Keratinocyte (primary cell): ENCODE results near the gene MAP3K14. TPM values are rescaled to one million over a fixed set of nuclear protein-coding genes. Genes with fewer than 3 reads are reported as not detected.

Experiments used
- DNase-seq: peaks from one replicate; pipeline ENCODE4 v3.0.0-alpha.2; 2011; ENCODE audit warnings: low read depth, missing footprints, low spot score
- FAIRE-seq: peaks from 2 replicates; lab custom pipeline; 2011; peaks lifted over from hg19 to GRCh38; lab: Jason Lieb, UNC
- H2AFZ ChIP-seq: 2 replicates; pipeline ENCODE4 v1.6.0; 2012; ENCODE audit warnings: low read length, control low read depth, inconsistent platforms; ENCODE audit not compliant: control insufficient read depth
- H3K27ac ChIP-seq: 2 replicates; pipeline ENCODE4 v1.5.1; 2011; ENCODE audit warnings: low read length; ENCODE audit not compliant: control insufficient read depth, insufficient read depth
- H3K27me3 ChIP-seq: 3 replicates; pipeline ENCODE4 v1.6.0; 2011; ENCODE audit warnings: low read length; ENCODE audit not compliant: control insufficient read depth, insufficient read depth; ENCODE audit errors: extremely low read depth
- H3K36me3 ChIP-seq, 2 experiments: 2 replicates in 1 of 2; 3 replicates in 1 of 2; pipeline ENCODE4 v1.5.1; 2011; ENCODE audit warnings: low read length in 2 of 2, mild to moderate bottlenecking in 1 of 2; ENCODE audit not compliant: control insufficient read depth in 2 of 2, insufficient read depth in 2 of 2; ENCODE audit errors: extremely low read depth in 1 of 2
- H3K4me1 ChIP-seq: 3 replicates; pipeline ENCODE4 v1.5.1; 2011; ENCODE audit warnings: low read length; ENCODE audit not compliant: control insufficient read depth, insufficient read depth; ENCODE audit errors: extremely low read depth
- H3K4me2 ChIP-seq: 3 replicates; pipeline ENCODE4 v1.6.0; 2011; ENCODE audit warnings: low read depth, low read length; ENCODE audit not compliant: control insufficient read depth, insufficient read depth; ENCODE audit errors: extremely low read depth
- H3K4me3 ChIP-seq, 3 experiments: fragments of 200-600 bp in 1 of 3; sonication (generic) in 1 of 3; 2 replicates in 2 of 3; 3 replicates in 1 of 3; pipeline ENCODE4 v1.5.1; 2011 to 2016; ENCODE audit warnings: low read length in 3 of 3, mild to moderate bottlenecking in 3 of 3, control low read depth in 2 of 3, inconsistent platforms in 1 of 3, low read depth in 1 of 3, mixed read lengths in 1 of 3, mixed run types in 1 of 3, moderate library complexity in 1 of 3; ENCODE audit not compliant: control insufficient read depth in 2 of 3, insufficient read depth in 2 of 3; ENCODE audit errors: extremely low read depth in 1 of 3
- H3K79me2 ChIP-seq: 2 replicates; pipeline ENCODE4 v1.6.0; 2012; ENCODE audit warnings: low read length; ENCODE audit not compliant: control insufficient read depth, insufficient read depth
- H3K9ac ChIP-seq: 3 replicates; pipeline ENCODE4 v1.6.0; 2011; ENCODE audit warnings: low read length; ENCODE audit not compliant: control insufficient read depth, insufficient read depth; ENCODE audit errors: extremely low read depth
- H3K9me1 ChIP-seq: 3 replicates; pipeline ENCODE4 v1.6.0; 2011; ENCODE audit warnings: low read length; ENCODE audit not compliant: control insufficient read depth, insufficient read depth; ENCODE audit errors: extremely low read depth
- H3K9me3 ChIP-seq: 2 replicates; pipeline ENCODE4 v1.5.1; 2012; ENCODE audit warnings: low read depth, low read length; ENCODE audit not compliant: control insufficient read depth
- H4K20me1 ChIP-seq: 3 replicates; pipeline ENCODE4 v1.6.0; 2011; ENCODE audit warnings: low read length; ENCODE audit not compliant: control insufficient read depth, insufficient read depth; ENCODE audit errors: extremely low read depth
- EZH2 ChIP-seq: IDR thresholded peaks from one replicate; pipeline ENCODE4 v1.6.1; 2012; ENCODE audit warnings: inconsistent platforms, mild to moderate bottlenecking, low read length, moderate library complexity
- dilution Hi-C: fragments of 300-500 bp; cut with MboI; formaldehyde crosslinking; loops from one replicate; pipeline ENCODE4 v1.7.0; 2020; ENCODE audit warnings: low sequenced_read_pairs; ENCODE audit not compliant: extremely low pct_ligation_motif_present
- polyA plus RNA-seq, 5 experiments: library from polyadenylated mRNA; depleted of rRNA in 3 of 5; stranded (reverse) in 3 of 5; stranded (forward) in 1 of 5; unstranded in 1 of 5; fragments of >200 nt; gene quantifications; 1 replicate in 1 of 5; 2 replicates in 3 of 5; 3 replicates in 1 of 5; pipeline versions ENCODE4 v1.2.1 to v1.2.3, GENCODE V29; 2011 to 2012; ENCODE audit warnings: missing spikeins in 2 of 5, low read depth in 1 of 5, low replicate concordance in 1 of 5
- TF ChIP-seq, protein P1 (sequence below), 3 experiments: IDR thresholded peaks in 1 of 3; conservative IDR thresholded peaks in 1 of 3; optimal IDR thresholded peaks in 1 of 3; 2 replicates in 2 of 3; 3 replicates in 1 of 3; pipeline versions ENCODE3 to v1.5.1; 2011; ENCODE audit warnings: low read length in 3 of 3, mild to moderate bottlenecking in 3 of 3, moderate library complexity in 2 of 3, control low read depth in 1 of 3, inconsistent platforms in 1 of 3; ENCODE audit not compliant: insufficient read depth in 2 of 3; ENCODE audit errors: extremely low read depth in 1 of 3

Gene MAP3K14
- polyA plus RNA-seq, 1 donor (not counting 4 experiments of a cell fraction or from before 2014, with no cell fraction given): 6.5 TPM

GRCh38 chr17:45288825-45289224 is 28.0 kb downstream of the MAP3K14 start:
- Histone ChIP-seq H3K9me1 (peaks cover 11% of the 10 kb centered on the region), H3K27ac (no peak overlapping the region), H3K4me2 (no peak overlapping the region), H4K20me1 (peaks cover 4% of the 10 kb centered on the region), H3K9ac (no peak overlapping the region), H3K4me3 (no peak overlapping the region), H2AFZ (no peak overlapping the region), H3K9me3 (no peaks in the 10 kb centered on the region), H3K27me3 (no peaks in the 10 kb centered on the region), H3K36me3 (peaks cover 38 to 57% of the 10 kb centered on the region in 2 experiments), H3K79me2 (peaks cover 36% of the 10 kb centered on the region), H3K4me1 (peaks cover 26% of the 10 kb centered on the region)
- dilution Hi-C loops: no loop called here
- no peak for DNase-seq
- no peak for FAIRE-seq
- TF ChIP-seq, protein P1, sequence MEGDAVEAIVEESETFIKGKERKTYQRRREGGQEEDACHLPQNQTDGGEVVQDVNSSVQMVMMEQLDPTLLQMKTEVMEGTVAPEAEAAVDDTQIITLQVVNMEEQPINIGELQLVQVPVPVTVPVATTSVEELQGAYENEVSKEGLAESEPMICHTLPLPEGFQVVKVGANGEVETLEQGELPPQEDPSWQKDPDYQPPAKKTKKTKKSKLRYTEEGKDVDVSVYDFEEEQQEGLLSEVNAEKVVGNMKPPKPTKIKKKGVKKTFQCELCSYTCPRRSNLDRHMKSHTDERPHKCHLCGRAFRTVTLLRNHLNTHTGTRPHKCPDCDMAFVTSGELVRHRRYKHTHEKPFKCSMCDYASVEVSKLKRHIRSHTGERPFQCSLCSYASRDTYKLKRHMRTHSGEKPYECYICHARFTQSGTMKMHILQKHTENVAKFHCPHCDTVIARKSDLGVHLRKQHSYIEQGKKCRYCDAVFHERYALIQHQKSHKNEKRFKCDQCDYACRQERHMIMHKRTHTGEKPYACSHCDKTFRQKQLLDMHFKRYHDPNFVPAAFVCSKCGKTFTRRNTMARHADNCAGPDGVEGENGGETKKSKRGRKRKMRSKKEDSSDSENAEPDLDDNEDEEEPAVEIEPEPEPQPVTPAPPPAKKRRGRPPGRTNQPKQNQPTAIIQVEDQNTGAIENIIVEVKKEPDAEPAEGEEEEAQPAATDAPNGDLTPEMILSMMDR (optimal IDR thresholded peaks at IDR 0.05 in 1 of 3, IDR thresholded peaks at IDR 0.05 in 1 of 3, conservative IDR thresholded peaks at IDR 0.05 in 1 of 3; ENCODE audit: extremely low read depth in 1 of 3, insufficient read depth in 2 of 3, low read length in 3 of 3): no peak
- TF ChIP-seq EZH2: no peak

GRCh38 chr17:45287526-45288500 is 29.0 kb downstream of the MAP3K14 start:
- Histone ChIP-seq H4K20me1 (peaks cover under 1% of the 10 kb centered on the region), H3K79me2 (peaks cover 33% of the 10 kb centered on the region), H3K4me1 (peaks cover 17% of the 10 kb centered on the region), H3K36me3 (peaks cover 42 to 67% of the 10 kb centered on the region in 2 experiments), H3K9me3 (no peaks in the 10 kb centered on the region), H3K4me3 (no peak overlapping the region), H3K27ac (no peak overlapping the region), H3K9ac (no peak overlapping the region), H3K9me1 (peaks cover 9% of the 10 kb centered on the region), H3K27me3 (no peaks in the 10 kb centered on the region), H3K4me2 (no peak overlapping the region), H2AFZ (no peak overlapping the region)
- FAIRE-seq (no peak), DNase-seq (no peak)
- dilution Hi-C loops: no loop called here
- TF ChIP-seq EZH2: no peak
- TF ChIP-seq, protein P1 (optimal IDR thresholded peaks at IDR 0.05 in 1 of 3, IDR thresholded peaks at IDR 0.05 in 1 of 3, conservative IDR thresholded peaks at IDR 0.05 in 1 of 3; ENCODE audit: extremely low read depth in 1 of 3, insufficient read depth in 2 of 3, low read length in 3 of 3): no peak
